ENCODE measurements around the gene CATSPERE. TPM values are rescaled to one million over a fixed set of nuclear protein-coding genes. Genes with fewer than 3 reads are reported as not detected.

CATSPERE gene
- total RNA-seq, 1 donor from 2014 or later, result 1.1 TPM

DNA sequence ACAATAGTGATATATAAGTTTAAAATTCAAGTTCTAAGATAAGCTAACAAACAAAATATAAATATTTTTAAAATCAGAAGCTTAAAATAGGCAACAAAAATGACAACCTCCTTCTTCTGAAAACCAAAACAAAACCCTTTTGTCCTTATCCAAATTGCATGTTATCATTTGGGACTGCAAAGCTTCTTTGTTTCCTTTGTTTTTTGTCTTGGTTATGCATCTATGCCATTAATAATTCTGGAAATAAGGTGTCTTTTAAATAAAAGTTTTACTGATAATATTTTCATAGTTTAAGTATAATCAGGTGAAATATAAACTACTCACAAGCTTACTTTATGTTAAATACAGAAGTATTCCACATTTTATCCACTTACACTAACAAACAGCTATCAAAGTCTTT, 29.9 kb upstream of the CATSPERE start:
- no peak for TF ChIP-seq CTCF (IDR thresholded peaks at IDR 0.05; ENCODE audit: unreplicated experiment)
- Mint-ChIP-seq H3K4me1 (ENCODE audit: unreplicated experiment) (peaks cover 13% of the 10 kb centered on the region), H3K27ac (ENCODE audit: unreplicated experiment) (no peak overlapping the region), H3K4me3 (ENCODE audit: unreplicated experiment) (no peak overlapping the region), H3K9me3 (ENCODE audit: unreplicated experiment) (no peaks in the 10 kb centered on the region), H3K36me3 (ENCODE audit: low read depth, unreplicated experiment) (peaks cover 8% of the 10 kb centered on the region), H3K27me3 (ENCODE audit: unreplicated experiment) (no peaks in the 10 kb centered on the region)
- DNase-seq (ENCODE audit: low spot score), result no peak

DNA sequence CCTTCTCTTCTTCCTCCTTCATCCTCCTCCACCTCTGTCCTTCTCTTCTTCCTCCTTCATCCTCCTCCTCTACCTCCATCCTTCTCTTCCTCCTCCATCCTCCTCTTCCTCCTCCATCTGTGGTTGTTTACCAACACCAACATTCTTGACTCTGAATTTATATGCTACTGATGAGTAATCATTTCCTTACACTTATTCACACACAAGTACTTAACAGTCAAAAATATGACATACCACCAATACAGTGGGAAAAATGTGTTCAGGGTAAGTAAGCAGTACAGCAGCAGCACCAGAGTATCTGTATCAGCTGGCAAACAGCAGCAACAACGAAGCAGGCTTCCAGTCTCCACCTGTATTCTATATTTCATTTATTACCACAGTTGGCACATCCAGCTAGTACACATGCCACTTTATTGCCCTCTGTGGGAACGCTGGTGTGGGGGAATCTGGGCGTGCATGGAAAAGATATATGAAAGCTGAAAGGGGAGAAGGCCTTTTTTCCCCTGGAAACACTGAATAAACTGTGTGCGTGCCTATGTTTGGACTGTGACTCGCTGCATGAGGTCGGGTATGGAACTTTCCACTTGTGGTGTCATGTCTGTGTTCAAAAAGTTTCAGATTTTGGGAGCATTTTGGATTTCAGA, 25.4 kb upstream of the CATSPERE start:
- no peak for DNase-seq (ENCODE audit: low spot score)
- H3K27me3 Mint-ChIP-seq (ENCODE audit: unreplicated experiment), result peaks cover 3% of the 10 kb centered on the region
- H3K4me3 Mint-ChIP-seq (ENCODE audit: unreplicated experiment), result no peak overlapping the region
- H3K27ac Mint-ChIP-seq (ENCODE audit: unreplicated experiment), result no peak overlapping the region
- H3K36me3 Mint-ChIP-seq (ENCODE audit: low read depth, unreplicated experiment), result peaks cover 8% of the 10 kb centered on the region
- H3K4me1 Mint-ChIP-seq (ENCODE audit: unreplicated experiment), result peaks cover 3% of the 10 kb centered on the region
- H3K9me3 Mint-ChIP-seq (ENCODE audit: unreplicated experiment), result no peaks in the 10 kb centered on the region
- no peak for TF ChIP-seq CTCF (IDR thresholded peaks at IDR 0.05; ENCODE audit: unreplicated experiment)

DNA sequence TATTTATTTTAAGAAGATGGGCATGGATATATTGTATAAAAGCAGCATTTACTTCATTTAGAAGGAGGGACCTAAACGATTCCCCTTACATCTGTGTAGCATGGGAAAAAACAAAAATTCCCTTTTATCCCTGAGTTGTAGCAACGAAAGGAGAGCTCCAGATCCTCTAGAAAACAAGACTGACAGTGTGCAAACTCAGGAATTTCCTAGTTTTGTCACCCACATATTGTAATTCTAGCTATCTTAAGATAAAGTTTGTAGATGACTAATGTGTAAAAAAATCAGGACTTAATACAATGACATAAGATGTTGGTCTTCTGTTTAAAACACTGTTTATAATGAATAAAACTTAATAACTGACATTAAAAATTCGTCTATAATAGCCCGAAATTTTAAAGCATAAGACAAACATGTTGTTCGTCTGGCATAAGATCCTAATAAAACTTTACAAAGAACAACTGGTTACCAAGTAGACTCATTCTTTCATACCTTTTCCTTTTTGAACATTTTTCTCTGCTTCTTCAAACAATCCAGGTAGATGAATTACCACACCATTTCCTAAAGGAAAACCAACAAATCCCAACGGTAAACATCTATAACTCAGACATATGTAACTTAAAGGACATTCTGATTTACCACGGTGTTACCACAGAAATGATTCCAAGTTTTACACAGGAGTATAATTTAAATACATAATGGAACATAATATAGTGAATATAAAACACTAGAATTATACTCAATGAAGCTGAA, 24.6 kb upstream of the CATSPERE start:
- no peak overlapping the region for H3K4me3 Mint-ChIP-seq (ENCODE audit: unreplicated experiment)
- peaks cover 8% of the 10 kb centered on the region for H3K36me3 Mint-ChIP-seq (ENCODE audit: low read depth, unreplicated experiment)
- peaks cover 3% of the 10 kb centered on the region for H3K4me1 Mint-ChIP-seq (ENCODE audit: unreplicated experiment)
- no peak overlapping the region for H3K27ac Mint-ChIP-seq (ENCODE audit: unreplicated experiment)
- H3K9me3 Mint-ChIP-seq (ENCODE audit: unreplicated experiment), result no peaks in the 10 kb centered on the region
- peaks cover 3% of the 10 kb centered on the region for H3K27me3 Mint-ChIP-seq (ENCODE audit: unreplicated experiment)
- TF ChIP-seq CTCF (IDR thresholded peaks at IDR 0.05; ENCODE audit: unreplicated experiment), result no peak
- no peak for DNase-seq (ENCODE audit: low spot score)

DNA sequence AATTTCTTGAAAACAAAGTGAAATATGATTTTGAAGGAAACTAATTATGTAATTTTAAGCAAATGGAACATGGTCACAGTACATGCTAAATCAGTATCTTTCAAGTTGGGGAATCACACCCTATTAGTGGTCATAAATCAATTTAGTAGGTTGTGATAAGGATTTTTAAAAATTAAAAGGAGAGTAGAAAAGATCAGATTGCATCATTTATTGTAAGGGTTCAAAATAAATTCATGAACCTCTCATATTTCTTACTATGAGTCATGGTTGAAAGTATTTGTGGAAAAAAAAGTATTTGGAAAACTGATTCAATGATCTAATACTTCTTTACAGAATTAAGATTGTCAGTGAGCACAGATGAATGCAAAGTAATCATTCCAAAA, 24.0 kb upstream of the CATSPERE start:
- H3K27ac Mint-ChIP-seq (ENCODE audit: unreplicated experiment), result no peak overlapping the region

More for the DNA sequence above, 24.0 kb upstream of the CATSPERE start:
- Mint-ChIP-seq H3K4me3 (ENCODE audit: unreplicated experiment) (no peak overlapping the region), H3K36me3 (ENCODE audit: low read depth, unreplicated experiment) (peaks cover 8% of the 10 kb centered on the region), H3K4me1 (ENCODE audit: unreplicated experiment) (peaks cover 3% of the 10 kb centered on the region), H3K27me3 (ENCODE audit: unreplicated experiment) (peaks cover 3% of the 10 kb centered on the region), H3K9me3 (ENCODE audit: unreplicated experiment) (no peaks in the 10 kb centered on the region)
- no peak for TF ChIP-seq CTCF (IDR thresholded peaks at IDR 0.05; ENCODE audit: unreplicated experiment)
- DNase-seq (ENCODE audit: low spot score), result no peak

Measured in endothelial cell (in vitro differentiated cells).